SK-N-SH (cell line): ENCODE data around the gene RASL11B. TPM values are rescaled to one million over a fixed set of nuclear protein-coding genes. Genes with fewer than 3 reads are reported as not detected.

Experiments used
- CTCF ChIA-PET: fragments of 300-600, 350-600 bp; formaldehyde crosslinking; extraction: SDS; loops from one replicate; lab custom pipeline; 2021; lab: Yijun Ruan, JAX
- POLR2A ChIA-PET: fragments of 350-600 bp; sonication (Branson Sonifier 250); formaldehyde crosslinking; extraction: SDS; loops from one replicate; lab custom pipeline; 2020; ENCODE audit warnings: antibody characterized with exemption, inconsistent platforms; lab: Yijun Ruan, JAX
- DNase-seq: peaks from one replicate; pipeline ENCODE4 v3.0.0; 2012
- H2AFZ ChIP-seq: fragments of 200-600 bp; sonication (generic); 2 replicates; pipeline ENCODE4 v1.8.1; 2016; ENCODE audit warnings: antibody characterized with exemption, mild to moderate bottlenecking, low read depth
- H3F3A ChIP-seq: fragments of 200-600 bp; sonication (generic); replicated peaks from 2 replicates; pipeline ENCODE3; 2016; ENCODE audit warnings: antibody characterized with exemption, mild to moderate bottlenecking; ENCODE audit not compliant: insufficient read depth
- H3K27ac ChIP-seq, 2 experiments: fragments of 200-500 bp in 1 of 2; fragments of 200-600 bp in 1 of 2; sonication (Bioruptor generic) in 1 of 2; sonication (generic), shearing (Covaris generic) in 1 of 2; 2 replicates each; pipeline versions ENCODE4 v1.5.1 to v1.6.1; 2014 to 2016; ENCODE audit warnings: low read depth in 2 of 2, inconsistent platforms in 1 of 2, low read length in 1 of 2, mild to moderate bottlenecking in 1 of 2, mixed read lengths in 1 of 2
- H3K27me3 ChIP-seq: fragments of 200-600 bp; sonication (generic), shearing (Covaris generic); 2 replicates; pipeline ENCODE4 v1.6.1; 2016; ENCODE audit warnings: mixed run types; ENCODE audit not compliant: insufficient read depth
- H3K36me3 ChIP-seq, 2 experiments: fragments of 200-500 bp in 1 of 2; fragments of 200-600 bp in 1 of 2; sonication (Bioruptor generic) in 1 of 2; sonication (generic) in 1 of 2; replicated peaks in 1 of 2; 2 replicates each; pipeline versions ENCODE3 to v1.5.1; 2014 to 2016; ENCODE audit warnings: low read length in 1 of 2, mild to moderate bottlenecking in 1 of 2; ENCODE audit not compliant: insufficient read depth in 2 of 2, control insufficient read depth in 1 of 2
- H3K4me1 ChIP-seq, 2 experiments: fragments of 200-500 bp in 1 of 2; fragments of 200-600 bp in 1 of 2; sonication (Bioruptor generic) in 1 of 2; sonication (generic), shearing (Covaris generic) in 1 of 2; 2 replicates each; pipeline versions ENCODE4 v1.5.1 to v1.6.1; 2014 to 2016; ENCODE audit warnings: low read depth in 1 of 2, low read length in 1 of 2, mixed run types in 1 of 2; ENCODE audit not compliant: insufficient read depth in 2 of 2, control insufficient read depth in 1 of 2
- H3K4me2 ChIP-seq: fragments of 200-600 bp; sonication (generic), shearing (Covaris generic); 2 replicates; pipeline ENCODE4 v1.6.1; 2017; ENCODE audit warnings: mixed run types
- H3K4me3 ChIP-seq, 2 experiments: fragments of 200-500 bp in 1 of 2; fragments of 200-600 bp in 1 of 2; sonication (Bioruptor generic) in 1 of 2; sonication (generic), shearing (Covaris generic) in 1 of 2; 2 replicates each; pipeline versions ENCODE4 v1.5.1 to v1.8.1; 2014 to 2016; ENCODE audit warnings: low read depth in 2 of 2, inconsistent platforms in 1 of 2, low read length in 1 of 2, mild to moderate bottlenecking in 1 of 2, mixed read lengths in 1 of 2, moderate library complexity in 1 of 2
- H3K79me2 ChIP-seq: fragments of 200-600 bp; sonication (generic); 2 replicates; pipeline ENCODE4 v1.8.1; 2017; ENCODE audit warnings: mild to moderate bottlenecking; ENCODE audit not compliant: insufficient read depth
- H3K9ac ChIP-seq: fragments of 200-600 bp; sonication (generic); 2 replicates; pipeline ENCODE4 v1.6.1; 2017; ENCODE audit warnings: mixed run types
- H3K9me2 ChIP-seq: fragments of 200-600 bp; sonication (generic); 2 replicates; pipeline ENCODE4 v1.6.1; 2017; ENCODE audit warnings: mixed run types
- H3K9me3 ChIP-seq: fragments of 200-600 bp; sonication (generic); 2 replicates; pipeline ENCODE4 v1.6.1; 2017; ENCODE audit warnings: mixed run types, mild to moderate bottlenecking, moderate library complexity
- H4K20me1 ChIP-seq: fragments of 200-600 bp; sonication (generic); 2 replicates; pipeline ENCODE4 v1.6.1; 2017; ENCODE audit warnings: mild to moderate bottlenecking, mixed run types; ENCODE audit not compliant: insufficient read depth
- ELF1 ChIP-seq: IDR thresholded peaks from 2 replicates; pipeline ENCODE4 v1.4.0; 2012
- EZH2phosphoT487 ChIP-seq: fragments of 200-600 bp; sonication (generic); IDR thresholded peaks from 2 replicates; pipeline ENCODE4 v1.6.1; 2017; ENCODE audit warnings: low read depth, mixed run types, mild to moderate bottlenecking, antibody characterized with exemption, moderate library complexity, borderline replicate concordance
- FOSL2 ChIP-seq: IDR thresholded peaks from 2 replicates; pipeline ENCODE4 v1.4.0; 2012; ENCODE audit warnings: low read depth, mild to moderate bottlenecking, moderate library complexity, borderline replicate concordance
- FOXJ3 ChIP-seq: sonication (generic); formaldehyde crosslinking; IDR thresholded peaks from 2 replicates; pipeline ENCODE4 v1.5.1; 2020; ENCODE audit warnings: mild to moderate bottlenecking, missing genetic modification reagents
- FOXM1 ChIP-seq: IDR thresholded peaks from 2 replicates; pipeline ENCODE4 v1.4.0; 2012; ENCODE audit warnings: low read depth, mild to moderate bottlenecking
- GATA2 ChIP-seq: sonication (generic); formaldehyde crosslinking; IDR thresholded peaks from 2 replicates; pipeline ENCODE4 v1.5.0; 2020; ENCODE audit warnings: mild to moderate bottlenecking, missing genetic modification reagents
- IRF3 ChIP-seq: fragments of 150-350 bp; IDR thresholded peaks from 2 replicates; pipeline ENCODE4 v1.6.1; 2016; ENCODE audit warnings: mild to moderate bottlenecking, low read depth, low read length
- JUND ChIP-seq: IDR thresholded peaks from 2 replicates; pipeline ENCODE4 v1.4.0; 2012
- POLR2AphosphoS5 ChIP-seq: IDR thresholded peaks from 2 replicates; pipeline ENCODE4 v1.6.1; 2012; ENCODE audit warnings: low read depth, low read length
- RCOR1 ChIP-seq: fragments of 150-350 bp; IDR thresholded peaks from 2 replicates; pipeline ENCODE4 v1.6.1; 2017; ENCODE audit warnings: antibody characterized with exemption, low read length
- REST ChIP-seq: IDR thresholded peaks from 2 replicates; pipeline ENCODE4 v1.6.1; 2012; ENCODE audit warnings: mild to moderate bottlenecking, low read depth, low read length, moderate library complexity
- RFX5 ChIP-seq: IDR thresholded peaks from 2 replicates; pipeline ENCODE4 v1.6.1; 2012; ENCODE audit warnings: mild to moderate bottlenecking, improper control_type of control experiment, low read length
- RXRA ChIP-seq: IDR thresholded peaks from 2 replicates; pipeline ENCODE4 v1.4.0; 2012; ENCODE audit warnings: low read depth, mild to moderate bottlenecking, borderline replicate concordance
- TAF1 ChIP-seq: IDR thresholded peaks from 2 replicates; pipeline ENCODE4 v1.6.1; 2012; ENCODE audit warnings: low read depth, mild to moderate bottlenecking, low read length, moderate library complexity, borderline replicate concordance
- TCF12 ChIP-seq: IDR thresholded peaks from 2 replicates; pipeline ENCODE4 v1.4.0; 2012
- TEAD4 ChIP-seq: IDR thresholded peaks from 2 replicates; pipeline ENCODE4 v1.4.0; 2012; ENCODE audit warnings: mild to moderate bottlenecking, borderline replicate concordance; ENCODE audit not compliant: insufficient read depth
- YY1 ChIP-seq: IDR thresholded peaks from 2 replicates; pipeline ENCODE4 v1.4.0; 2012; ENCODE audit warnings: low read depth, mild to moderate bottlenecking
- WGBS: methylation state at CpG from one replicate; pipeline ENCODE4 v1.1.6; 2017; ENCODE audit warnings: low lambda C conversion rate; 5-methylcytosine and 5-hydroxymethylcytosine counted together
- polyA plus RNA-seq, 3 experiments: library from polyadenylated mRNA; depleted of rRNA; stranded (reverse); fragments of >200 nt; gene quantifications; 2 replicates each; pipeline ENCODE4 v1.2.3, GENCODE V29; 2012
- TF ChIP-seq, protein P1 (sequence below): IDR thresholded peaks from 2 replicates; pipeline ENCODE4; 2012

RASL11B gene
- polyA plus RNA-seq, 1 of the 3 experiments (the other 2 are of a cell fraction), result 0.54 TPM

GRCh38 chr4:52877694-52878093, 15.6 kb downstream of the RASL11B start:
- no peaks in the 10 kb centered on the region for H3K9me2 ChIP-seq
- no peak overlapping the region for H3K4me2 ChIP-seq
- no peak overlapping the region for H3K9ac ChIP-seq
- DNase-seq, result no peak
- H3K27me3 ChIP-seq, result no peaks in the 10 kb centered on the region
- H4K20me1 ChIP-seq, result no peaks in the 10 kb centered on the region
- no peak overlapping the region; a peak in 1 of 4 replicates for H3K27ac ChIP-seq
- no peaks in the 10 kb centered on the region for H3K79me2 ChIP-seq
- H3K9me3 ChIP-seq, result no peaks in the 10 kb centered on the region
- H3F3A ChIP-seq, result no peaks in the 10 kb centered on the region
- TF ChIP-seq EZH2phosphoT487 (no peak), TCF12 (no peak), FOXM1 (no peak), RCOR1 (no peak), RXRA (no peak), TAF1 (no peak), REST (no peak), ELF1 (no peak), JUND (no peak), FOSL2 (no peak), FOXJ3 (CRISPR knock-in tag) (no peak), TEAD4 (no peak), RFX5 (no peak), GATA2 (no peak), YY1 (no peak), IRF3 (no peak), POLR2AphosphoS5 (no peak)
- TF ChIP-seq, protein P1, sequence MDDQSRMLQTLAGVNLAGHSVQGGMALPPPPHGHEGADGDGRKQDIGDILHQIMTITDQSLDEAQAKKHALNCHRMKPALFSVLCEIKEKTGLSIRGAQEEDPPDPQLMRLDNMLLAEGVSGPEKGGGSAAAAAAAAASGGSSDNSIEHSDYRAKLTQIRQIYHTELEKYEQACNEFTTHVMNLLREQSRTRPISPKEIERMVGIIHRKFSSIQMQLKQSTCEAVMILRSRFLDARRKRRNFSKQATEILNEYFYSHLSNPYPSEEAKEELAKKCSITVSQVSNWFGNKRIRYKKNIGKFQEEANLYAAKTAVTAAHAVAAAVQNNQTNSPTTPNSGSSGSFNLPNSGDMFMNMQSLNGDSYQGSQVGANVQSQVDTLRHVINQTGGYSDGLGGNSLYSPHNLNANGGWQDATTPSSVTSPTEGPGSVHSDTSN, result no peak
- TF ChIP-seq, all 33 proteins: peak for 0
- Histone ChIP-seq H3K36me3 (no peaks in the 10 kb centered on the region), H3K4me1 (peaks cover 0 to 32% of the 10 kb centered on the region in 2 experiments; a peak in 1 of 4 replicates), H3K4me3 (no peak overlapping the region), H2AFZ (no peak overlapping the region)
- POLR2A ChIA-PET, result no interaction called here
- CTCF ChIA-PET, result interaction anchor here (1.9 kb wide), 1 partner anchor 34 kb away, joined by 7 read pairs; no protein-coding TSS in a partner anchor
- 94% methylated on average over 5 of the region's 6 CpGs for WGBS
